Keratinocyte (primary cell): ENCODE data around the gene FOS. TPM values are rescaled to one million over a fixed set of nuclear protein-coding genes. Genes with fewer than 3 reads are reported as not detected.

Source experiments
- DNase-seq: peaks from one replicate; pipeline ENCODE4 v3.0.0-alpha.2; 2011; ENCODE audit warnings: low read depth, missing footprints, low spot score
- FAIRE-seq: peaks from 2 replicates; lab custom pipeline; 2011; peaks lifted over from hg19 to GRCh38; lab: Jason Lieb, UNC
- H2AFZ ChIP-seq: 2 replicates; pipeline ENCODE4 v1.6.0; 2012; ENCODE audit warnings: low read length, control low read depth, inconsistent platforms; ENCODE audit not compliant: control insufficient read depth
- H3K27ac ChIP-seq: 2 replicates; pipeline ENCODE4 v1.5.1; 2011; ENCODE audit warnings: low read length; ENCODE audit not compliant: control insufficient read depth, insufficient read depth
- H3K27me3 ChIP-seq: 3 replicates; pipeline ENCODE4 v1.6.0; 2011; ENCODE audit warnings: low read length; ENCODE audit not compliant: control insufficient read depth, insufficient read depth; ENCODE audit errors: extremely low read depth
- H3K36me3 ChIP-seq, 2 experiments: 2 replicates in 1 of 2; 3 replicates in 1 of 2; pipeline ENCODE4 v1.5.1; 2011; ENCODE audit warnings: low read length in 2 of 2, mild to moderate bottlenecking in 1 of 2; ENCODE audit not compliant: control insufficient read depth in 2 of 2, insufficient read depth in 2 of 2; ENCODE audit errors: extremely low read depth in 1 of 2
- H3K4me1 ChIP-seq: 3 replicates; pipeline ENCODE4 v1.5.1; 2011; ENCODE audit warnings: low read length; ENCODE audit not compliant: control insufficient read depth, insufficient read depth; ENCODE audit errors: extremely low read depth
- H3K4me2 ChIP-seq: 3 replicates; pipeline ENCODE4 v1.6.0; 2011; ENCODE audit warnings: low read depth, low read length; ENCODE audit not compliant: control insufficient read depth, insufficient read depth; ENCODE audit errors: extremely low read depth
- H3K4me3 ChIP-seq, 3 experiments: fragments of 200-600 bp in 1 of 3; sonication (generic) in 1 of 3; 2 replicates in 2 of 3; 3 replicates in 1 of 3; pipeline ENCODE4 v1.5.1; 2011 to 2016; ENCODE audit warnings: low read length in 3 of 3, mild to moderate bottlenecking in 3 of 3, control low read depth in 2 of 3, inconsistent platforms in 1 of 3, low read depth in 1 of 3, mixed read lengths in 1 of 3, mixed run types in 1 of 3, moderate library complexity in 1 of 3; ENCODE audit not compliant: control insufficient read depth in 2 of 3, insufficient read depth in 2 of 3; ENCODE audit errors: extremely low read depth in 1 of 3
- H3K79me2 ChIP-seq: 2 replicates; pipeline ENCODE4 v1.6.0; 2012; ENCODE audit warnings: low read length; ENCODE audit not compliant: control insufficient read depth, insufficient read depth
- H3K9ac ChIP-seq: 3 replicates; pipeline ENCODE4 v1.6.0; 2011; ENCODE audit warnings: low read length; ENCODE audit not compliant: control insufficient read depth, insufficient read depth; ENCODE audit errors: extremely low read depth
- H3K9me1 ChIP-seq: 3 replicates; pipeline ENCODE4 v1.6.0; 2011; ENCODE audit warnings: low read length; ENCODE audit not compliant: control insufficient read depth, insufficient read depth; ENCODE audit errors: extremely low read depth
- H3K9me3 ChIP-seq: 2 replicates; pipeline ENCODE4 v1.5.1; 2012; ENCODE audit warnings: low read depth, low read length; ENCODE audit not compliant: control insufficient read depth
- H4K20me1 ChIP-seq: 3 replicates; pipeline ENCODE4 v1.6.0; 2011; ENCODE audit warnings: low read length; ENCODE audit not compliant: control insufficient read depth, insufficient read depth; ENCODE audit errors: extremely low read depth
- EZH2 ChIP-seq: IDR thresholded peaks from one replicate; pipeline ENCODE4 v1.6.1; 2012; ENCODE audit warnings: inconsistent platforms, mild to moderate bottlenecking, low read length, moderate library complexity
- dilution Hi-C: fragments of 300-500 bp; cut with MboI; formaldehyde crosslinking; loops from one replicate; pipeline ENCODE4 v1.7.0; 2020; ENCODE audit warnings: low sequenced_read_pairs; ENCODE audit not compliant: extremely low pct_ligation_motif_present
- polyA plus RNA-seq, 5 experiments: library from polyadenylated mRNA; depleted of rRNA in 3 of 5; stranded (reverse) in 3 of 5; stranded (forward) in 1 of 5; unstranded in 1 of 5; fragments of >200 nt; gene quantifications; 1 replicate in 1 of 5; 2 replicates in 3 of 5; 3 replicates in 1 of 5; pipeline versions ENCODE4 v1.2.1 to v1.2.3, GENCODE V29; 2011 to 2012; ENCODE audit warnings: missing spikeins in 2 of 5, low read depth in 1 of 5, low replicate concordance in 1 of 5
- TF ChIP-seq, protein P1 (sequence below), 3 experiments: IDR thresholded peaks in 1 of 3; conservative IDR thresholded peaks in 1 of 3; optimal IDR thresholded peaks in 1 of 3; 2 replicates in 2 of 3; 3 replicates in 1 of 3; pipeline versions ENCODE3 to v1.5.1; 2011; ENCODE audit warnings: low read length in 3 of 3, mild to moderate bottlenecking in 3 of 3, moderate library complexity in 2 of 3, control low read depth in 1 of 3, inconsistent platforms in 1 of 3; ENCODE audit not compliant: insufficient read depth in 2 of 3; ENCODE audit errors: extremely low read depth in 1 of 3

FOS gene
- polyA plus RNA-seq, 1 donor (not counting 4 experiments of a cell fraction or from before 2014, with no cell fraction given), result 121 TPM

DNA sequence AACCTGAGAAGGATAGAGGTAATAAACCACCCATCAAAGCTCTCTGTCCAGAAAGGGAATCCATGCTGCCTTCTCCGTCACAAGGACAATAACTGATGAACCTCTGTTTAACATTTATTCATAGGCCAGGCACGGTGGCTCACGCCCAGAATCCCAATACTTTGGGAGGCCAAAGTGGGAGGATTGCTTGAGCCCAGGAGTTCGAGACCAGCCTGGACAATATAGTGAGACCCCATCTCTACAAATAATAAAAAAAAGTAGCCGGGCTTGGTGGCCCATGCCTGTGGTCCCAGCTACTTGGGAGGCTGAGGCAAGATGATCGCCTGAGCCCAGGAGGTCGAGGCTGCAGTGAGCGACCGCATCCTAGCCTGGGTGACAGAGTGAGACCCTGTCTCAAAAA lies 7.1 kb upstream of the FOS start:
- H3K4me1 ChIP-seq, result peaks cover 21% of the 10 kb centered on the region
- DNase-seq, result no peak
- H3K9ac ChIP-seq, result no peak overlapping the region
- H3K27me3 ChIP-seq, result no peaks in the 10 kb centered on the region
- dilution Hi-C loops, result no loop called here
- H3K79me2 ChIP-seq, result no peaks in the 10 kb centered on the region
- H3K4me3 ChIP-seq, result no peak overlapping the region
- no peak overlapping the region for H3K27ac ChIP-seq
- H3K9me3 ChIP-seq, result no peaks in the 10 kb centered on the region
- TF ChIP-seq EZH2, result no peak
- TF ChIP-seq, protein P1, sequence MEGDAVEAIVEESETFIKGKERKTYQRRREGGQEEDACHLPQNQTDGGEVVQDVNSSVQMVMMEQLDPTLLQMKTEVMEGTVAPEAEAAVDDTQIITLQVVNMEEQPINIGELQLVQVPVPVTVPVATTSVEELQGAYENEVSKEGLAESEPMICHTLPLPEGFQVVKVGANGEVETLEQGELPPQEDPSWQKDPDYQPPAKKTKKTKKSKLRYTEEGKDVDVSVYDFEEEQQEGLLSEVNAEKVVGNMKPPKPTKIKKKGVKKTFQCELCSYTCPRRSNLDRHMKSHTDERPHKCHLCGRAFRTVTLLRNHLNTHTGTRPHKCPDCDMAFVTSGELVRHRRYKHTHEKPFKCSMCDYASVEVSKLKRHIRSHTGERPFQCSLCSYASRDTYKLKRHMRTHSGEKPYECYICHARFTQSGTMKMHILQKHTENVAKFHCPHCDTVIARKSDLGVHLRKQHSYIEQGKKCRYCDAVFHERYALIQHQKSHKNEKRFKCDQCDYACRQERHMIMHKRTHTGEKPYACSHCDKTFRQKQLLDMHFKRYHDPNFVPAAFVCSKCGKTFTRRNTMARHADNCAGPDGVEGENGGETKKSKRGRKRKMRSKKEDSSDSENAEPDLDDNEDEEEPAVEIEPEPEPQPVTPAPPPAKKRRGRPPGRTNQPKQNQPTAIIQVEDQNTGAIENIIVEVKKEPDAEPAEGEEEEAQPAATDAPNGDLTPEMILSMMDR (optimal IDR thresholded peaks at IDR 0.05 in 1 of 3, IDR thresholded peaks at IDR 0.05 in 1 of 3, conservative IDR thresholded peaks at IDR 0.05 in 1 of 3; ENCODE audit: extremely low read depth in 1 of 3, insufficient read depth in 2 of 3, low read length in 3 of 3), result no peak
- no peak overlapping the region for H3K4me2 ChIP-seq
- no peaks in the 10 kb centered on the region for H4K20me1 ChIP-seq
- no peak overlapping the region for H2AFZ ChIP-seq
- H3K9me1 ChIP-seq, result no peaks in the 10 kb centered on the region
- no peaks in the 10 kb centered on the region for H3K36me3 ChIP-seq
- no peak for FAIRE-seq

DNA sequence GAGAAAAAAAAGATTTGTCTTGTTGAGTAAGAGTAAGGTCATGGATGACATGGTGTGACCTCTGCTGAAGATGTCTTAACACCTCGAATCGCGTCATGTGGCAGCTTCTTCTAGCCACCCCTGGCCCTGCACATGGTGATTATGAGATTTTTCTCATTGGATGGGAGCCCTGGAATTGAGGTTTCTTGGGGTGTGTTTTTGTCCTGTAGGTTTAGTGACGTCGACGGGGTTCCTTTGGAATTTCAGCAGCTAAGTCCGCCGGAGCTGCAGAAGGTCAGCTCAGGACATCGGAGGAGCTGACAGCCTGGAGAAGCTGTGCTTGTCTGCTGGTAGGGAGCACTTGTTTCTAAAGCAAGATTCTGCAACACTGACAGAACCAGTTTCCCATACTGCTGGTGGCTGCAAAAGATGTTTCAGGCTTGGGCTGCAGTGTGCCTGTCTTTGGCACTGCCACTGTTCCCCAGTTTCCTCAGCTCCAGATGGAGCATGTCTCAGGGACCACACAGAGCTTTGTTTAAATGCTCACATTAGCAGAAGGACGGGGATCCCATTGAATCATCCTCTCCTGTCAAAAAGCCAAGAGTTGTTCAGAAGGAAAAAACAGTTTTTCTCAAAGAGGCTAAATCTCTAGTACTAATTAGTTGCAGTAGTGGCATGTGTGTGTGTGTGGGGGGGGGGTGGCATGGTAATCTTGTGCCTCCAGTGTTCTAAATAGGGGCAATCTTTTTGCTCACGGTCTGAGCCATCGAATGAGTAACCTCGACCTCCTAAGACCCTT lies 5.2 kb upstream of the FOS start:
- Histone ChIP-seq H3K27me3 (no peaks in the 10 kb centered on the region), H2AFZ (no peak overlapping the region), H3K27ac (no peak overlapping the region), H3K79me2 (no peaks in the 10 kb centered on the region), H3K9ac (no peak overlapping the region), H3K4me3 (no peak overlapping the region), H4K20me1 (no peaks in the 10 kb centered on the region), H3K9me1 (no peaks in the 10 kb centered on the region), H3K4me1 (peaks cover 25% of the 10 kb centered on the region), H3K4me2 (no peak overlapping the region), H3K9me3 (no peaks in the 10 kb centered on the region), H3K36me3 (no peaks in the 10 kb centered on the region)
- TF ChIP-seq EZH2, result no peak
- TF ChIP-seq, protein P1 (optimal IDR thresholded peaks at IDR 0.05 in 1 of 3, IDR thresholded peaks at IDR 0.05 in 1 of 3, conservative IDR thresholded peaks at IDR 0.05 in 1 of 3; ENCODE audit: extremely low read depth in 1 of 3, insufficient read depth in 2 of 3, low read length in 3 of 3), result no peak
- peak; percentile 9 for FAIRE-seq
- DNase-seq, result no peak
- dilution Hi-C loops, result no loop called here
